A673 (cell line): ENCODE measurements around the gene AADACL4. TPM values are rescaled to one million over a fixed set of nuclear protein-coding genes. Genes with fewer than 3 reads are reported as not detected.

ENCODE experiments used
- BruUV-seq: library from RNA; stranded (reverse); fragments of 400-500 nt; replicated peaks from 2 replicates; lab custom pipeline; 2021; lab: Mats Ljungman, UMichigan
- CTCF ChIA-PET: fragments of 300-600 bp; sonication (Branson Sonifier 250); formaldehyde crosslinking; loops from one replicate; lab custom pipeline; 2022; ENCODE audit warnings: antibody characterized with exemption; lab: Charles Lee
- POLR2A ChIA-PET: fragments of 300-600 bp; sonication (Branson Sonifier 250); formaldehyde crosslinking; loops from one replicate; lab custom pipeline; 2022; ENCODE audit warnings: antibody characterized with exemption; ENCODE audit not compliant: low non-redundant PET; lab: Charles Lee
- DNase-seq: peaks from one replicate; pipeline ENCODE4 v3.0.0-alpha.2; 2015; ENCODE audit warnings: low spot score
- H3K27ac ChIP-seq: fragments of 200-600 bp; sonication (generic); 2 replicates; pipeline ENCODE4 v1.5.1; 2016; ENCODE audit warnings: mixed run types, low read depth, mild to moderate bottlenecking, mixed read lengths, antibody characterized with exemption, low read length; ENCODE audit not compliant: poor library complexity, severe bottlenecking
- H3K27me3 ChIP-seq: fragments of 200-600 bp; sonication (generic); replicated peaks from 2 replicates; pipeline ENCODE4 v1.6.1; 2017; ENCODE audit warnings: mixed run types, low read depth, mild to moderate bottlenecking, mixed read lengths, antibody characterized with exemption, low read length; ENCODE audit not compliant: insufficient read depth, poor library complexity
- H3K36me3 ChIP-seq: fragments of 200-600 bp; sonication (generic); 2 replicates; pipeline ENCODE4 v1.6.1; 2016; ENCODE audit warnings: mixed run types, mild to moderate bottlenecking, mixed read lengths, antibody characterized with exemption, low read length; ENCODE audit not compliant: insufficient read depth, poor library complexity, severe bottlenecking
- H3K4me1 ChIP-seq: fragments of 200-600 bp; sonication (generic); 2 replicates; pipeline ENCODE4 v1.6.1; 2017; ENCODE audit warnings: mixed run types, mild to moderate bottlenecking, mixed read lengths, antibody characterized with exemption, low read length; ENCODE audit not compliant: insufficient read depth, poor library complexity, severe bottlenecking
- H3K4me3 ChIP-seq: fragments of 200-600 bp; sonication (generic); 2 replicates; pipeline ENCODE4 v1.5.1; 2016; ENCODE audit warnings: low read depth, mixed run types, mild to moderate bottlenecking, mixed read lengths, low read length; ENCODE audit not compliant: poor library complexity, severe bottlenecking
- H3K9me3 ChIP-seq: fragments of 200-600 bp; sonication (generic); 2 replicates; pipeline ENCODE4 v1.6.1; 2016; ENCODE audit warnings: mixed run types, low read depth, mild to moderate bottlenecking, mixed read lengths, antibody characterized with exemption, low read length; ENCODE audit not compliant: poor library complexity, severe bottlenecking
- CTCF ChIP-seq: fragments of 300-800, 200-600 bp; sonication (generic); conservative IDR thresholded peaks from 2 replicates; pipeline ENCODE4 v1.5.1; 2017; ENCODE audit warnings: low read depth, mild to moderate bottlenecking, antibody characterized with exemption, low read length, moderate library complexity, mixed read lengths
- EZH2 ChIP-seq: fragments of 200-600 bp; sonication (generic); IDR thresholded peaks from 2 replicates; pipeline ENCODE4 v1.6.1; 2017; ENCODE audit warnings: borderline replicate concordance, low read depth, mild to moderate bottlenecking, mixed read lengths, antibody characterized with exemption, low read length; ENCODE audit not compliant: poor library complexity, severe bottlenecking
- intact Hi-C: fragments of 100-400 bp; cut with micrococcal nuclease; formaldehyde crosslinking; loops from one replicate; pipeline ENCODE4 v1.10.0; 2022; ENCODE audit not compliant: unreplicated experiment
- total RNA-seq: library from RNA; stranded (reverse); gene quantifications from 2 replicates; pipeline ENCODE4 v1.2.3, GENCODE V29; 2021

Gene AADACL4
- total RNA-seq, 1 experiment from 2014 or later = 0.43 TPM

GRCh38 chr1:12598974-12599373 is 44.9 kb upstream of the AADACL4 start:
- H3K36me3 ChIP-seq = no peaks in the 10 kb centered on the region
- intact Hi-C loops = no loop called here
- no peak overlapping the region for H3K27ac ChIP-seq
- no TSS peak for BruUV-seq
- H3K4me1 ChIP-seq = no peaks in the 10 kb centered on the region
- DNase-seq = no peak
- no peaks in the 10 kb centered on the region for H3K9me3 ChIP-seq
- ChIA-PET CTCF (interaction anchor here (0.9 kb wide), 1 partner anchor 60 kb away, joined by 3 read pairs; no protein-coding TSS in a partner anchor), POLR2A (no interaction called here)
- no peak overlapping the region for H3K4me3 ChIP-seq
- TF ChIP-seq CTCF (no peak), EZH2 (no peak)
- no peaks in the 10 kb centered on the region for H3K27me3 ChIP-seq

- no peak overlapping the region for H3K27ac ChIP-seq
- TF ChIP-seq EZH2 (no peak), CTCF (no peak)
- CTCF ChIA-PET = no interaction called here
- H3K27me3 ChIP-seq = no peaks in the 10 kb centered on the region
- H3K4me1 ChIP-seq = no peaks in the 10 kb centered on the region
- H3K4me3 ChIP-seq = no peak overlapping the region
- intact Hi-C loops = no loop called here
- DNase-seq = no peak
- no peaks in the 10 kb centered on the region for H3K9me3 ChIP-seq
- POLR2A ChIA-PET = interaction anchor here (0.6 kb wide), 1 partner anchor 24 kb away, joined by 4 read pairs; no protein-coding TSS in a partner anchor
- no TSS peak for BruUV-seq
- H3K36me3 ChIP-seq = no peaks in the 10 kb centered on the region
Measured at GRCh38 chr1:12599657-12600056, 44.2 kb upstream of the AADACL4 start.

- intact Hi-C loops = no loop called here
- Histone ChIP-seq H3K9me3 (no peaks in the 10 kb centered on the region), H3K4me1 (no peaks in the 10 kb centered on the region), H3K27ac (no peak overlapping the region), H3K4me3 (no peak overlapping the region), H3K36me3 (no peaks in the 10 kb centered on the region), H3K27me3 (no peaks in the 10 kb centered on the region)
- ChIA-PET CTCF (no interaction called here), POLR2A (no interaction called here)
- DNase-seq = no peak
- BruUV-seq = no TSS peak
- TF ChIP-seq CTCF (no peak), EZH2 (no peak)
Measured at GRCh38 chr1:12600335-12600734, 43.5 kb upstream of the AADACL4 start.
